Peyer's patch (tissue), 4 donors: ENCODE measurements around the gene PLA2G2C. TPM values are rescaled to one million over a fixed set of nuclear protein-coding genes. Genes with fewer than 3 reads are reported as not detected.
"Not testable (repeated sequence)": the region's sequence is repeated elsewhere in the genome, so short reads cannot be mapped to it uniquely, and the experiment has no call there.

Experiments used
- DNase-seq, 3 donors: peaks; one replicate each; pipeline ENCODE4 v3.0.0-alpha.2; 2017 to 2019
- H3K27ac ChIP-seq, 4 donors: fragments of 200-600 bp; sonication (generic); one replicate each; pipeline ENCODE4 v1.5.1; 2016 to 2019
- H3K27me3 ChIP-seq, 2 donors: fragments of 200-600 bp; sonication (generic); one replicate each; pipeline ENCODE4 v1.5.1; 2019
- H3K36me3 ChIP-seq, 3 donors: fragments of 200-600 bp; sonication (generic); one replicate each; pipeline ENCODE4 v1.5.1; 2016 to 2019
- H3K4me1 ChIP-seq, 4 donors: fragments of 200-600 bp; sonication (generic); one replicate each; pipeline ENCODE4 v1.5.1; 2016 to 2019
- H3K4me3 ChIP-seq, 4 donors: fragments of 200-600 bp; sonication (generic); 1 replicate in 3 of 4; 2 replicates in 1 of 4; pipeline ENCODE4 v1.5.1; 2016 to 2019; ENCODE audit warnings: mild to moderate bottlenecking in 1 of 4
- H3K9me3 ChIP-seq, 4 donors: fragments of 200-600 bp; sonication (generic); one replicate each; pipeline ENCODE4 v1.5.1; 2016 to 2019; ENCODE audit warnings: mild to moderate bottlenecking in 1 of 4
- CTCF ChIP-seq, 6 experiments: fragments of 450-650 bp in 4 of 6; fragments of 200-600 bp in 2 of 6; sonication (generic) in 1 of 6; IDR thresholded peaks; one replicate each; pipeline ENCODE4 v1.5.1; 2017 to 2019; ENCODE audit warnings: antibody characterized with exemption in 6 of 6, mild to moderate bottlenecking in 3 of 6, moderate library complexity in 1 of 6
- POLR2A ChIP-seq, 2 donors: fragments of 450-650 bp; IDR thresholded peaks; one replicate each; pipeline ENCODE4 v1.5.1; 2017; ENCODE audit warnings: antibody characterized with exemption in 2 of 2, mild to moderate bottlenecking in 2 of 2, moderate library complexity in 2 of 2
- total RNA-seq, 4 donors: library from RNA; depleted of rRNA; stranded (reverse); fragments of >200 nt; gene quantifications; one replicate each; pipeline ENCODE4 v1.1.0, GENCODE V29; 2016

Gene PLA2G2C
- total RNA-seq, 4 donors from 2014 or later = 1.0 TPM; not detected in 3

- H3K9me3 ChIP-seq = no peaks in the 10 kb centered on the region
- H3K27ac ChIP-seq = no peak overlapping the region
- no peak for DNase-seq
- no peaks in the 10 kb centered on the region for H3K4me1 ChIP-seq
- H3K4me3 ChIP-seq = no peak overlapping the region
- TF ChIP-seq CTCF (IDR thresholded peaks at IDR 0.05) (no peak), POLR2A (IDR thresholded peaks at IDR 0.05) (no peak)
- H3K36me3 ChIP-seq = no peaks in the 10 kb centered on the region
- no peaks in the 10 kb centered on the region for H3K27me3 ChIP-seq
These were observed 50.1 kb downstream of the PLA2G2C start for GRCh38 chr1:20136249-20136648.

- H3K36me3 ChIP-seq = no peaks in the 10 kb centered on the region
- H3K4me1 ChIP-seq = no peaks in the 10 kb centered on the region
- TF ChIP-seq CTCF (IDR thresholded peaks at IDR 0.05) (no peak), POLR2A (IDR thresholded peaks at IDR 0.05) (no peak)
- no peak overlapping the region for H3K4me3 ChIP-seq
- DNase-seq = no peak
- no peak overlapping the region for H3K27ac ChIP-seq
- H3K27me3 ChIP-seq = no peaks in the 10 kb centered on the region
- H3K9me3 ChIP-seq = no peaks in the 10 kb centered on the region
These were observed 51.3 kb downstream of the PLA2G2C start for GRCh38 chr1:20134995-20135394.

- not testable (repeated sequence) for H3K27me3 ChIP-seq, H3K9me3 ChIP-seq, H3K27ac ChIP-seq, H3K4me3 ChIP-seq, H3K4me1 ChIP-seq, H3K36me3 ChIP-seq
- peak in 1 of 3 donors; percentile 10 for DNase-seq
These were observed 55.8 kb downstream of the PLA2G2C start for GRCh38 chr1:20130518-20130917.

GRCh38 chr1:20126806-20127440 lies 59.4 kb downstream of the PLA2G2C start:
- TF ChIP-seq POLR2A (IDR thresholded peaks at IDR 0.05) = no peak
- TF ChIP-seq CTCF (IDR thresholded peaks at IDR 0.05) = no peak
- H3K27ac ChIP-seq = no peak overlapping the region
- no peak overlapping the region for H3K4me3 ChIP-seq
- H3K9me3 ChIP-seq = no peaks in the 10 kb centered on the region
- peaks cover 0 to 4% (median 0%) of the 10 kb centered on the region in 4 donors for H3K4me1 ChIP-seq
- H3K27me3 ChIP-seq = no peaks in the 10 kb centered on the region
- no peaks in the 10 kb centered on the region for H3K36me3 ChIP-seq
- DNase-seq = no peak

- peaks cover 0 to 4% (median 0%) of the 10 kb centered on the region in 4 donors for H3K4me1 ChIP-seq
- no peak for DNase-seq
- no peaks in the 10 kb centered on the region for H3K9me3 ChIP-seq
- no peaks in the 10 kb centered on the region for H3K27me3 ChIP-seq
- TF ChIP-seq POLR2A (IDR thresholded peaks at IDR 0.05) (no peak), CTCF (IDR thresholded peaks at IDR 0.05) (no peak)
- no peak overlapping the region for H3K27ac ChIP-seq
- no peaks in the 10 kb centered on the region for H3K36me3 ChIP-seq
- H3K4me3 ChIP-seq = no peak overlapping the region
These were observed 60.1 kb downstream of the PLA2G2C start for GRCh38 chr1:20126041-20126805.

- H3K36me3 ChIP-seq = no peaks in the 10 kb centered on the region
- H3K4me3 ChIP-seq = no peak overlapping the region
- H3K4me1 ChIP-seq = peaks cover 0 to 4% (median 0%) of the 10 kb centered on the region in 4 donors
- no peak for DNase-seq
- H3K27ac ChIP-seq = no peak overlapping the region
- TF ChIP-seq CTCF (IDR thresholded peaks at IDR 0.05) = no peak
- no peak for TF ChIP-seq POLR2A (IDR thresholded peaks at IDR 0.05)
- H3K9me3 ChIP-seq = no peaks in the 10 kb centered on the region
- H3K27me3 ChIP-seq = no peaks in the 10 kb centered on the region
These were observed 61.2 kb downstream of the PLA2G2C start for GRCh38 chr1:20125100-20125499.
